ENCODE measurements around the gene MAP10.

Gene MAP10

GRCh38 chr1:232766241-232766890 lies 38.9 kb upstream of the MAP10 start:
- TF ChIP-seq, protein P1, sequence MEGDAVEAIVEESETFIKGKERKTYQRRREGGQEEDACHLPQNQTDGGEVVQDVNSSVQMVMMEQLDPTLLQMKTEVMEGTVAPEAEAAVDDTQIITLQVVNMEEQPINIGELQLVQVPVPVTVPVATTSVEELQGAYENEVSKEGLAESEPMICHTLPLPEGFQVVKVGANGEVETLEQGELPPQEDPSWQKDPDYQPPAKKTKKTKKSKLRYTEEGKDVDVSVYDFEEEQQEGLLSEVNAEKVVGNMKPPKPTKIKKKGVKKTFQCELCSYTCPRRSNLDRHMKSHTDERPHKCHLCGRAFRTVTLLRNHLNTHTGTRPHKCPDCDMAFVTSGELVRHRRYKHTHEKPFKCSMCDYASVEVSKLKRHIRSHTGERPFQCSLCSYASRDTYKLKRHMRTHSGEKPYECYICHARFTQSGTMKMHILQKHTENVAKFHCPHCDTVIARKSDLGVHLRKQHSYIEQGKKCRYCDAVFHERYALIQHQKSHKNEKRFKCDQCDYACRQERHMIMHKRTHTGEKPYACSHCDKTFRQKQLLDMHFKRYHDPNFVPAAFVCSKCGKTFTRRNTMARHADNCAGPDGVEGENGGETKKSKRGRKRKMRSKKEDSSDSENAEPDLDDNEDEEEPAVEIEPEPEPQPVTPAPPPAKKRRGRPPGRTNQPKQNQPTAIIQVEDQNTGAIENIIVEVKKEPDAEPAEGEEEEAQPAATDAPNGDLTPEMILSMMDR (IDR thresholded peaks at IDR 0.05; ENCODE audit: borderline replicate concordance, extremely low read depth, low read length, poor library complexity, severe bottlenecking) = no peak
- no peak for TF ChIP-seq EZH2 (IDR thresholded peaks at IDR 0.05; ENCODE audit: borderline replicate concordance, low read depth, low read length, severe bottlenecking)
- H4K20me1 ChIP-seq (ENCODE audit: insufficient read depth, low read length) = no peaks in the 10 kb centered on the region
- ATAC-seq (ENCODE audit: insufficient read depth, low read depth) (no peak), DNase-seq (no peak)
- no peaks in the 10 kb centered on the region for H3K79me2 ChIP-seq (ENCODE audit: insufficient read depth, low read length)
- no peaks in the 10 kb centered on the region for H3K9me3 ChIP-seq (ENCODE audit: insufficient read depth, low read length, severe bottlenecking)
- no peaks in the 10 kb centered on the region for H3K4me1 ChIP-seq (ENCODE audit: insufficient read depth, low read length)
- no peak overlapping the region for H3K4me3 ChIP-seq (ENCODE audit: low read depth in 1 of 2, low read length in 2 of 2)
- H3K27me3 ChIP-seq (ENCODE audit: insufficient read depth, low read length, poor library complexity) = no peaks in the 10 kb centered on the region
- no peak overlapping the region for H3K27ac ChIP-seq (ENCODE audit: low read length)
- H3K9ac ChIP-seq (ENCODE audit: low read depth, low read length) = no peak overlapping the region
- no peak overlapping the region for H3K4me2 ChIP-seq (ENCODE audit: insufficient read depth, low read length)
- no peaks in the 10 kb centered on the region for H3K36me3 ChIP-seq (ENCODE audit: insufficient read depth, low read length)
- no peak overlapping the region for H2AFZ ChIP-seq (ENCODE audit: low read depth, low read length)

- Histone ChIP-seq H4K20me1 (ENCODE audit: insufficient read depth, low read length) (no peaks in the 10 kb centered on the region), H3K9me3 (ENCODE audit: insufficient read depth, low read length, severe bottlenecking) (no peaks in the 10 kb centered on the region), H3K27me3 (ENCODE audit: insufficient read depth, low read length, poor library complexity) (no peaks in the 10 kb centered on the region), H3K4me2 (ENCODE audit: insufficient read depth, low read length) (no peak overlapping the region), H3K27ac (ENCODE audit: low read length) (no peak overlapping the region), H3K4me1 (ENCODE audit: insufficient read depth, low read length) (no peaks in the 10 kb centered on the region), H3K4me3 (ENCODE audit: low read depth in 1 of 2, low read length in 2 of 2) (no peak overlapping the region), H3K79me2 (ENCODE audit: insufficient read depth, low read length) (no peaks in the 10 kb centered on the region), H2AFZ (ENCODE audit: low read depth, low read length) (no peak overlapping the region), H3K9ac (ENCODE audit: low read depth, low read length) (no peak overlapping the region), H3K36me3 (ENCODE audit: insufficient read depth, low read length) (no peaks in the 10 kb centered on the region)
- DNase-seq = no peak
- no peak for ATAC-seq (ENCODE audit: insufficient read depth, low read depth)
- no peak for TF ChIP-seq EZH2 (IDR thresholded peaks at IDR 0.05; ENCODE audit: borderline replicate concordance, low read depth, low read length, severe bottlenecking)
- TF ChIP-seq, protein P1 (IDR thresholded peaks at IDR 0.05; ENCODE audit: borderline replicate concordance, extremely low read depth, low read length, poor library complexity, severe bottlenecking) = no peak
Observed at GRCh38 chr1:232766904-232767303, 38.3 kb upstream of the MAP10 start.

DNA sequence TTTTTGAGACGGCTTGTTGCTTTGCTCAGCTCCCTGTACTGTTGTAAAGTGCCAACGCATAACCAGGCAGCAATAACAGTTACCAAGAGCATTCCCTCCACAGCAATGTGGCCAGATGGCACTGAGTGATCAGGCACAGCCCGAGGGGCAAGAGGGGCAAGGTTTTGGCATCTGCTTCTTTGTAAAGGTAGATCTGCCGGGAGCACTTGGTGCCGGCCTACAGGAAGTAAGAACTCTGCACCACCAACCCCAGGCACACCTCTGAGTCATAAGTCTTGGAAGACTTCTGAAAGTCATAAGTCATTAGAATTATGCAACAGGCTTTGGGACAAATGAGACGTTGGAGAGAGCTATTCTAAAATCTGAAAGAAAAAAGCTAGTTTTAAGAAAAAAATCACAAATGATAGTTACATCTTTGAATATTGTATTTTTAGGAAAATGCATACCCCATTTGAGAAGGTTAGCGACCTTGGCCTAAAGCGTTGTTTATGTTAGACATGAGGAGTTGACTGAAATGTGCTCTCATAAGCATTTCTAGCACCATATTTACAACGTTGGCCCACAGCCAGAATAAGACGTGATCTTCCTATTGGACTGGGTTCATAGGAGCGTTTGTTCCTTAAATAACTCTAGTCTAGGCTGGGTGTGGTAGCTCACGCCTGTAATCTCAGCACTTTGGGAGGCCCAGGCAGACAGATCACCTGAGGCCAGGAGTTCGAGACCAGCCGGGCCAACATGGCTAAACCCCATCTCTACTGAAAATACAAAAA lies 37.7 kb upstream of the MAP10 start:
- Histone ChIP-seq H3K4me3 (ENCODE audit: low read depth in 1 of 2, low read length in 2 of 2) (no peak overlapping the region), H3K4me2 (ENCODE audit: insufficient read depth, low read length) (no peak overlapping the region), H3K27me3 (ENCODE audit: insufficient read depth, low read length, poor library complexity) (no peaks in the 10 kb centered on the region), H3K4me1 (ENCODE audit: insufficient read depth, low read length) (no peaks in the 10 kb centered on the region), H3K9me3 (ENCODE audit: insufficient read depth, low read length, severe bottlenecking) (no peaks in the 10 kb centered on the region), H3K27ac (ENCODE audit: low read length) (no peak overlapping the region), H3K36me3 (ENCODE audit: insufficient read depth, low read length) (no peaks in the 10 kb centered on the region), H4K20me1 (ENCODE audit: insufficient read depth, low read length) (no peaks in the 10 kb centered on the region), H3K9ac (ENCODE audit: low read depth, low read length) (no peak overlapping the region), H3K79me2 (ENCODE audit: insufficient read depth, low read length) (no peaks in the 10 kb centered on the region), H2AFZ (ENCODE audit: low read depth, low read length) (no peak overlapping the region)
- DNase-seq (no peak), ATAC-seq (ENCODE audit: insufficient read depth, low read depth) (no peak)
- TF ChIP-seq EZH2 (IDR thresholded peaks at IDR 0.05; ENCODE audit: borderline replicate concordance, low read depth, low read length, severe bottlenecking) = no peak
- TF ChIP-seq, protein P1 (IDR thresholded peaks at IDR 0.05; ENCODE audit: borderline replicate concordance, extremely low read depth, low read length, poor library complexity, severe bottlenecking) = no peak

All from DND-41 (cell line).